Panc1 (cell line): ENCODE data around the gene NINL. TPM values are rescaled to one million over a fixed set of nuclear protein-coding genes. Genes with fewer than 3 reads are reported as not detected.

Experiments used
- ATAC-seq: fragments of 200-7000 bp; cut with Tn5 transposase; 2 replicates; pipeline ENCODE4 v1.9.1; 2020; ENCODE audit warnings: mild to moderate bottlenecking, moderate library complexity
- BruUV-seq: library from RNA; stranded (reverse); fragments of 400-500 nt; replicated peaks from 2 replicates; lab custom pipeline; 2021; lab: Mats Ljungman, UMichigan
- CTCF ChIA-PET: fragments of 300-600 bp; sonication (Branson Sonifier 250); formaldehyde crosslinking; loops from one replicate; lab custom pipeline; 2022; ENCODE audit warnings: antibody characterized with exemption; lab: Charles Lee
- POLR2A ChIA-PET: fragments of 300-600 bp; sonication (Branson Sonifier 250); formaldehyde crosslinking; loops from one replicate; lab custom pipeline; 2022; ENCODE audit warnings: antibody characterized with exemption; lab: Charles Lee
- DNase-seq: peaks from one replicate; pipeline ENCODE4 v3.0.0-alpha.2; 2010; ENCODE audit warnings: low read depth, low spot score
- H3K27ac ChIP-seq: 2 replicates; pipeline ENCODE4 v1.5.1; 2011; ENCODE audit warnings: mild to moderate bottlenecking, low read length, inconsistent platforms
- H3K27me3 ChIP-seq: fragments of 200-500 bp; sonication (Bioruptor generic); 2 replicates; pipeline ENCODE4 v1.6.0; 2014; ENCODE audit warnings: low read length, inconsistent platforms; ENCODE audit not compliant: control insufficient read depth, insufficient read depth
- H3K36me3 ChIP-seq: fragments of 200-500 bp; sonication (Bioruptor generic); 2 replicates; pipeline ENCODE4 v1.5.1; 2014; ENCODE audit warnings: inconsistent platforms, mild to moderate bottlenecking, low read length, moderate library complexity; ENCODE audit not compliant: control insufficient read depth, insufficient read depth
- H3K4me1 ChIP-seq: 2 replicates; pipeline ENCODE4 v1.5.1; 2011; ENCODE audit warnings: inconsistent platforms, mild to moderate bottlenecking, low read length, moderate library complexity; ENCODE audit not compliant: control insufficient read depth, insufficient read depth
- H3K4me3 ChIP-seq, 2 experiments: 2 replicates each; pipeline ENCODE4 v1.5.1; 2011 to 2012; ENCODE audit warnings: low read depth in 2 of 2, low read length in 2 of 2, mild to moderate bottlenecking in 2 of 2, inconsistent platforms in 1 of 2, moderate library complexity in 1 of 2
- H3K9me3 ChIP-seq: fragments of 200-500 bp; sonication (Bioruptor generic); 2 replicates; pipeline ENCODE4 v1.5.1; 2014; ENCODE audit warnings: low read depth, mild to moderate bottlenecking, inconsistent platforms, low read length, moderate library complexity; ENCODE audit not compliant: control insufficient read depth, insufficient read depth
- CTCF ChIP-seq: fragments of 450-650 bp; IDR thresholded peaks from 2 replicates; pipeline ENCODE4 v1.5.1; 2017; ENCODE audit warnings: mild to moderate bottlenecking
- POLR2AphosphoS5 ChIP-seq: IDR thresholded peaks from 2 replicates; pipeline ENCODE4 v1.6.1; 2012; ENCODE audit warnings: mild to moderate bottlenecking, low read depth, low read length, moderate library complexity
- REST ChIP-seq, 2 experiments: IDR thresholded peaks; 2 replicates each; pipeline ENCODE4 v1.6.1; 2011 to 2012; ENCODE audit warnings: low read depth in 2 of 2, control low read depth in 1 of 2, low read length in 1 of 2, mild to moderate bottlenecking in 1 of 2, moderate library complexity in 1 of 2; ENCODE audit not compliant: insufficient read depth in 1 of 2
- SIN3A ChIP-seq: IDR thresholded peaks from 2 replicates; pipeline ENCODE4 v1.6.1; 2012; ENCODE audit warnings: low read depth, mild to moderate bottlenecking, low read length, moderate library complexity, borderline replicate concordance; ENCODE audit not compliant: insufficient read depth
- TCF7L2 ChIP-seq: IDR thresholded peaks from 2 replicates; pipeline ENCODE4 v1.6.1; 2011; ENCODE audit warnings: mild to moderate bottlenecking, low read depth, low read length, inconsistent platforms
- in situ Hi-C: cut with HindIII; loops from 2 replicates; pipeline ENCODE4 v1.10.0; 2016; ENCODE audit warnings: low sequenced_read_pairs, low pct_unique_long_range_greater_than_20kb
- intact Hi-C: fragments of 100-400 bp; cut with micrococcal nuclease; formaldehyde crosslinking; loops from one replicate; pipeline ENCODE4 v1.10.0; 2022; ENCODE audit not compliant: unreplicated experiment
- total RNA-seq: library from RNA; stranded (reverse); gene quantifications from one replicate; pipeline ENCODE4 v1.2.1, GENCODE V29; 2021; ENCODE audit not compliant: unreplicated experiment

NINL gene
- total RNA-seq, 1 experiment from 2014 or later = 25.0 TPM

- Histone ChIP-seq H3K27ac (no peak overlapping the region), H3K4me1 (no peaks in the 10 kb centered on the region), H3K36me3 (peaks cover 3% of the 10 kb centered on the region), H3K9me3 (no peaks in the 10 kb centered on the region), H3K27me3 (no peaks in the 10 kb centered on the region), H3K4me3 (no peak overlapping the region)
- no TSS peak for BruUV-seq
- intact Hi-C loops (no loop called here), in situ Hi-C loops (no loop called here)
- ATAC-seq = no peak
- no peak for DNase-seq
- CTCF ChIA-PET = no interaction called here
- POLR2A ChIA-PET = no interaction called here
- TF ChIP-seq REST (IDR thresholded peaks at IDR 0.05; ENCODE audit: insufficient read depth in 1 of 2, low read depth in 2 of 2, low read length in 1 of 2) (no peak), TCF7L2 (no peak), SIN3A (no peak), POLR2AphosphoS5 (no peak), CTCF (no peak)
These were observed 99.5 kb downstream of the NINL start for GRCh38 chr20:25485872-25486271.

GRCh38 chr20:25484911-25485511, 100.3 kb downstream of the NINL start:
- Histone ChIP-seq H3K4me3 (no peak overlapping the region), H3K27ac (no peak overlapping the region), H3K4me1 (no peaks in the 10 kb centered on the region), H3K27me3 (no peaks in the 10 kb centered on the region), H3K9me3 (no peaks in the 10 kb centered on the region), H3K36me3 (peaks cover 3% of the 10 kb centered on the region)
- TF ChIP-seq REST (IDR thresholded peaks at IDR 0.05; ENCODE audit: insufficient read depth in 1 of 2, low read depth in 2 of 2, low read length in 1 of 2) (no peak), POLR2AphosphoS5 (no peak), CTCF (no peak), TCF7L2 (no peak), SIN3A (no peak)
- ATAC-seq (no peak), DNase-seq (no peak)
- CTCF ChIA-PET = no interaction called here
- no TSS peak for BruUV-seq
- POLR2A ChIA-PET = no interaction called here
- in situ Hi-C loops = no loop called here
- intact Hi-C loops = no loop called here
